NCI-H526 treated with DMSO at 0.1 percent for 48 hours (cell line): ENCODE results near the gene KCNIP3.
"Not testable (repeated sequence)": the region's sequence is repeated elsewhere in the genome, so short reads cannot be mapped to it uniquely, and the experiment has no call there.

Experiments used
- DNase-seq: peaks from one replicate; lab custom pipeline; 2025; lab: John Stamatoyannopoulos, UW

KCNIP3 gene

DNA sequence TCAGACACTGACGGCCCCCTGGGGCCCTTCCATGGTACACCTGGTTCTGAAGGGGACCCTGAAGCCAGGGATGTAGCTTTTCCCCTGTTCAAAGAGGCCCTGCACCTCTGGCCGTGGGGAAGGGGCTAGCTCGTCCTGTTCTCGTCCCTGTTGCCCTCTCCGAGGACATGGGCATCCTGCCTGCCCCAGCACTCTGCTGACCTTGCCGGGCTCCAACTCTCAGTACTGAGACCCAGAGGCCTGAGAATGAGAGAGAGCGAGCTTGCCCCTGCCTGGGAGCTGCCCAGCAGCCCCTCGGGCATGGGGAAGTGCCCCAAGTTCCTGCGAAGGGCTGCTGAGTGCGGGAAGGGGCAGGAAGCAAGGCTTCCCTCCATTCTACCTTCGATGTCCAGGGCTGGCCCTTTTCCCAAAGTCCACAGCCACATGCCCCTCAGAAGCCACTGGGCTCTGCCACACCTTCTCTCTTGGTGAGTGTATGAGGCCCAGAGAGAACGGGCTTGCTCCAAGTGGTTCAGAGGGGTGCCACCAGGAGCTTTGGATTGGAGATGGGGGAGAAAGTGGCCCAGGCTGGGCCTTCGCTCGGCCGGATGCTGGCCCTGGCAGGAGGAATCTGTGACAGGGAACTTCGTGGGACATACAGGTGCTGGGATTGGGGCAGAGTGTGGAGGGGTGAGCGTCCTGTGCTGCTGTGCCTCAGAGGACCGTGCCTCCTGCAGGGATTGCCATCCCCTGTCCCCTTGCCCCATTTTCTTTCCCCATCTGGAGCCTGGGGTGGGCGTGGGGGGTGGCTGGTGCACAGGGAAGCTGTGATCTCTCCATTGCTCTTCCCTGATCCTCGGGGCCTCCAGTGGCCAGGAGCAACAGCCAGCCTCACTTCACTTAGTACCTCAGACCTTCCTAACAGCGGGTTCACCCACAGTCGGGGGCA is 50.8 kb downstream of the KCNIP3 start:
- DNase-seq = no peak

DNA sequence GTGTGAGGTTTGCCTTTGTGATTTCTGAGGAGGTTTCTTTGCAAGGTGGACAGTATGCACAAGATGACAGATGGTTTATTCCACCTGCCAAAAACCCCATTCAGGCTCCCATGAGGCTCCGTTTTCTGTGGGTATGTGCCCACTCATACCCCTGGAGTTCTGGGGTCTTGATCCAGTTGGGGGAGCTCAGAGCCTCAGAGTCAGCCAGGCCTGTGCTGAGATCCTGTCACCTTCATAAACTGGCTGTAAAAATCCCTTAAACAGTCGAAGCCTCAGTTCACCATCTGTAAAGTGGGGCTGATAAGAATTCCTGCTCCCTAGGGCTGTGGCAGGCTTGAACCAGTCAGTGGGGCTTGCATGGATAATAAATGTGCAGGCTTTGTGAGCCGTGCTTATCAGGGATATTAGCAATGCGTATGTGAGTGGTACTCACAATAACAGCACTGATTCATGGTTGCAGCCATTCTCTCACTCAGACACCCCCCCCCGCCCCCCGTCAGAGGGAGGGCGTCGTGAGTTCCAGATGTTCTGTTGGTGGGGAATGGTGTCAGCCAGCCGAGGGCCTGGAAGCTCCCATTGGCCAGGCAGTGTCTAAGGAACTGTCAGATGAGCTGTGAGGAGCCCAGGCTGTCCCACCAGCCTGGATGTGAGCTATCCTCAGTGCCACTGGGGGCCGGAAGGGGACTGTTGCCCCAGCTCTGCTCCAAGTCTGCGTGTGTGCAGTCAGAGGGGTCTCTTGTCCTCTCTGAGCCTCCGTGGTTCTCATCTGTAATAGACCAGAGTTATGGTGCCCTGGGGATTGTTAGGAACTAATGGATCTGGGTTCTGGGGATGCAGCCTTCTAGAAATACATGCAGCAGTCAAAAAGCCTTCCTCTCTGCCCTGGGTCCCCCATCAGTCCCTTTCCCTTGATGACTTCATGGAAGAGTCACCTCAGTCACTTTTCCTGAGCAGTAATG is 51.7 kb downstream of the KCNIP3 start:
- no peak for DNase-seq

DNA sequence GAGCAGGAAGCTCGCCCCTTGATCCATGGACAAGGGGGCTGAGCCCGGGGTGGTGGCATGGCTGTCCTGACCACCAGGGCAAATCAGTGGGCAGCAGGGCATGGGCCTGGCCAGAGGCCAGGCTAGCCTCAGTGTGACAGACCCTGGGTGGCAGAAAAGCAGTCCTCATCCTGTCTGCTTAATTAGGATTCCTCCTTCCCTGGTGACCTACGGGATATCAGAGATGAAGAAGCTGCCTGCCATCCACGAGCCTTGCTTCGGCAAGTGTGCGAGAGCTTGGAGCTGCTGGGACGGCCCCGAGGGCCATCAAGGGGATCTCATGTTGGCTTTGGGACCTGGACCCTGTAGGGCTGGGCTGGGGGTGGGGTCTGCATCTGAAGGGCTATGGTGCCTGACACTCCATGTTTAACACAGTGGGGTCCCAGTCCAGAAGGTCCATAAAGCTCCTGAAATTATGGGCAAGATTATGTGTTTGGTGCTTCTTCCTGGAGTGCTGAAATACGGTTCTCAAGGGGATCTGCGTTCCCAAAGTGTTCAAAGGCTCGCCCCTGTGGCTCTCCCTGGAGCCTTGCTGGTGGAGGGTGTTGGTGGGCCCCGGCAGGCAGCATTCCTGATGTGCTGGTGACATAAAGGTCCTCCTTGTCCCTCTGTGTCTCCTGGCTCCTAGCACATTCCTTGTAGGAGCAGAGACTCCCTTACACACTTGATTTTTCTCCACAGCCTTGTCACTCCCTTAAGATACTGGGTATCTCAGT is 52.6 kb downstream of the KCNIP3 start:
- DNase-seq = no peak

DNA sequence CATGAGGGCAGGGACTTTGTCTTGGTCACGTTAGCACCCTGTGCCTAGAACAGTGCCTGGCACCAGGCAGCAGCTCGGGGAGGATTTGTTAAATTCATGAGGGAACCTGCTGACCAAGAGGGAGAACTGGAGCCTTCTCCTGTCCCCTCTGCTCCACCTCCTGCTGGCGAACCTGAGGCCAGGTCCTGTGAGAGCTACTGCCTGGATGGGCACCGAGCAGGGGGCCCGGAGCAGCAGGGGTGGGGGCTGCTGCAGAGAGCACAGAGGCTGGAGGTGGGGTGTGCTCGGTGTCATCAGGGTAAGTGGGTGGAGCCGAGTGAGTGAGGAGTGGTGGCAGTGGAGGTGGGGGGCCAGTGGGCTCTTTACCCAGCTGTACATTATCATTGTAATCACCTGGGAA is 53.2 kb downstream of the KCNIP3 start:
- DNase-seq = no peak

DNA sequence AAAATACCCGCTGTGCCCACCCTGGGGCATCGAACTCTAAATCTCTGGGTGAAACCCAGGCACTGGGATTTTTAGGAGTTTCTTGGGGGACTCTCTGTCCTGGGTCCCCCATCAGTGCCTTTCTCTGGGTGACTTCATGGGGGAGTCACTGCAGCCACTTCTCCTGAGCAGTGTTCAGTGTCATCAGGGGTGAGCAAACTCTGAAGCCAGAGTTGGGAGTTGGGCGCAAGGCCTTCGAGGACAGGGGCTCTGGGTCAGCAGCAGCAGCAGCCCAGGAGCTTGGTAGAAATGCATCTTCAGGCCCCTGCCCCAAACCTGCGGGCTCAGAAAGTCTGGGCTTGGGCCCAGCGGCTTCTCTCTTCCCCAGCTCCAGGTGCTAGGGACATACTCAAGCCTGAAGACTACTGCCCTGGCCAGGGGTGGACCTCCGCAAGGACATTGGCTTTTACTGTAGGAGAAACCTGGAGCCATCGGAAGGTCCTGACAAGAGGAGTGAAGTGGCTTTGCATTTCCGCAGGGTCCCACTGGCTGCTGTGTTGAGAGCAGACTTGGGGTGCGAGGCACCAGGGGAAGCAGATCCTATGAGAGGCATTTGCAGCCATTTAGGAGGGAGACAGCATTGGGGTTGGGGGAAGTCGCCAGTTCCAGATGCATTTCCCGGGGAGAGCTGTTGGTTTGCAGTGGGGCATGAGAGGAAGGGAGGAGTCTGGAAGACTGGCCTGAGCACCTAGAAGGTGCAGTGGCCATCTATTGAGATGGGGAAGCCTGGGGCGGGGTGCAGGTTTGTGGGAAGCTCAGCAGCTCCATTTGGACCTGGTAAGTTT is 53.8 kb downstream of the KCNIP3 start:
- no peak for DNase-seq

DNA sequence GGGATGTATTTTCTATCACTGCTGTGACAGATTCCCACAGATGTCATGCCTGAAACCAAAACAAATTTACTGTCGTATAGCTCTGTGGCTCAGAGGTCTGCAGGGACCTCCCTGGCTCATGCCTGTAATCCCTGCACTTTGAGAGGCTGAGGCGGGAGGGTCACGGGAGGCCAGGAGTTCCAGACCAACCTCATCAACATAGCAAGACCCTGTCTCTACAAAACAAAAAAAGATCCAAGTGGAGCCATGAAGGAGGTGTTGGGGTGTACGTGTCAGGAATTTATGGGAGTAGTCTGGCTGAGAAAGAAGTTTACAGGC is 54.4 kb downstream of the KCNIP3 start:
- no peak for DNase-seq

DNA sequence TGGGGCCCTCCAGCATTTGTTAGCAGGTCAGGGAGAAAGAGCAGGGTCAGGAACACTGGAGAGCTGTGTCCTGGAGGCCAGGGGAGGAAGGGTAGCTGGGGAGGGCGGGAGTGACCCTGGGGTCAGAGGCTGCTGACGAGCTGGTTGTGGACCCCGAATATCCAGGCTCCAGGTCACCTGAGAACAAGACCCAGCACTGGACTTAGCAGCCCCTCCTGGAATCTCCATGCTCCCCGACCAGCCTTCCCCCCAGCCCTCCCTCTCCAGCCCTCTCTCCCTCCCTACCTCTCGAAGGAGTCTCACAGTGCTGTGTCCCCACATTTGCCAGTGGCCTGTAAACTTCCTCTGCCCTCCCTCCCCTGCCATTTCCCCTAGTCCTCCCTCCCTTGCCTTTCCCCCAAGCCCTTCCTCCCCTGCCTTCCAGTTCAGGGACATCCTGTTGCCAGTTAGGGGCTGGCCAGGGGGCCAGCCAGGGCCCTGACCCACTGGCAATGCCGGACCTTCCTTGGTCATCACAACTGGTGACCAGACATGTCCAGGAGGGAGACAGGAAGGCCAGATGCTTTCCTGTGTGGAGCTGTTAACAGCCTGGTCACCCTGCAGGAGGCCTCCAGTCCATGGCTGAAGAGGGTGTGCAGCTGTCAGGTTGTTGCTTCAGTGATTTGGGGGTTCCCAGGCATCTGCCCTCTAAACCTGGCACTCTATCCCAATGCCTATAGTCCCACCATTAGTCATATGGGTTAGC is 55.3 kb downstream of the KCNIP3 start:
- no peak for DNase-seq

DNA sequence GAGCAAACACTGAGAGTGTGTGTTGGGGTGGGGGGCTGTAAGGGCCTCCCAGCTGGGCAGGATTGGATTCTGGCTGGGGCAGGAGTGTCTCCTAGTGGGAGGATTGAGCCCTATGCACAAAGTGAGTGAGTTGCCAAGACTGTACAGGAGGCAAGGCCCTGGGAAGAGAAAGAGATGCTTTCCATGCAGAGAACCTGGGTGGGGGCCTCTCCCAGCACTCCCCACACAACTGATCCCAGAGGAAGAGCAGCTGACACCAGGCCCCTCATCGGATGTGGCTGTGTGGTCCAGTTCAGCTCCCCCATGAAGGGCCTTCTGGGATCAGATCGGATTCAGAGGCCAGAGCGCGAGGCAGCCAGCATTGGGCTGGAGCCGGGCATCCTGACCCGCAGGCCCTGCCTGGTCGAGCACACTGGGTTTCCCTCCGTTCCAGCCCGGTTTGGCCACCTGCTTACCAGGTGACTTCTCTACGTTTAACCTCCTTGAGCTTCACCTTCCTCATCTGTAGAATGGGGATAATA is 56.0 kb downstream of the KCNIP3 start:
- DNase-seq = no peak

DNA sequence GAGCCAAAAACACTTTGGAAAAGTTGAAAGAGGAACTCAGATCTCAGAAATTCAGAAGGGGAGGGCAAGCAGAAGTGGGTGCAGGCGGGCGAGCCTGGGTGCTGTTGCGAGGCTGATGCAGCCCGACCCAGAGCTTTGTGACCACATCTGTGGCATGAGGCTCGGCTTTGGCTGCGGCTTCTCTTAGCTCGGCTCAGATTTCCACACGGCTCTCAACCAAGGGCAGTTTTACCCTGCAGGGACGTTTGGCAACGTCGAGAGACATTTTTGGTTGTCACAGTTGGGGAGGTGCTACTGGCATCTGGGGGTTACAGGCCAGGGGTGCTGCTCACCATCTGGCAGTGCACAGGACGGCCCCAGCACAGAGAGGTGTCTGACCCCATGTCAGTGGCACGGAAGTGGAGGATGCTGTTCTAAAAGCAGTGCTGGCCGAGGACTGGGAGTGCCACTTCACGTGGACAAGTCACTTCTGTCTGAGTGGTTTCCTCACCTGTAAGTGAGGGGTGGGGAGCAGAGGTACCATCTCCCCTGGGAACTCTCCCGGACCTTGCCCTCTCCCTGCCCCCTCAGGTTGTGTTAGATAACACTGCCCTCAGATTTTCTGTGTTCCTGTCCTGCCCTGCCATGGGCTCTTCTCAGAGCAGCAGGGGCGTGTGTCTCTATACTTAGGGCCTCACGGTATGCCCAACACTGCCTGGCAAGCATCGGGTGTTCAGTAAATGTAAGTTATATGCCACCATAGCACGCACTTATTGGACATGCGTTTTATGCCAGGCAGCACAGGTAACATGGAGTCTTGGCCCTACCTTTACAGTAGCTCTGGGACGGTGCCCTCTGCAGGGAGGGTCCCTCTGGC is 56.7 kb downstream of the KCNIP3 start:
- no peak for DNase-seq

DNA sequence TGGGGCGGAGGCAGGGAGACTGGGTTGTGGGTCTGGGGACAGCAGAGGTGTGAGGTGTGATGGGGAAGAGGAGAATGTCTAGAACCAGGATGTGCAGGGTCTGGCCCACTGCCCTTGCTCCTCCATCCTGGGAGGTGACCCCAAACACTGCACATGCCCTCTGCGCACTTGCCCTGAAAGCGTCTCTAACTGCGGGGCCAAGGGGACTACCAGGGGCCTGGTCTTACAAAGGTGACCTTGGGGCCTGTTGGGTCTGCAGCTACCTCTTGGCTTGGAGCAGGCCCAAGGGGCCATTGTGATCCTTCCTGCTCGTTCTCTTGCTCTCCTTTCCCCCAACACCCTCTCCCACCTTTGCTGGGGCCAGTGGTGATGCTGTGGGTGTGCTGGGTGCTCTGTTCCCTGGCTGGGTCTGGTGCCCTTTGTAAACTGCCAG is 57.3 kb downstream of the KCNIP3 start:
- DNase-seq = no peak

DNA sequence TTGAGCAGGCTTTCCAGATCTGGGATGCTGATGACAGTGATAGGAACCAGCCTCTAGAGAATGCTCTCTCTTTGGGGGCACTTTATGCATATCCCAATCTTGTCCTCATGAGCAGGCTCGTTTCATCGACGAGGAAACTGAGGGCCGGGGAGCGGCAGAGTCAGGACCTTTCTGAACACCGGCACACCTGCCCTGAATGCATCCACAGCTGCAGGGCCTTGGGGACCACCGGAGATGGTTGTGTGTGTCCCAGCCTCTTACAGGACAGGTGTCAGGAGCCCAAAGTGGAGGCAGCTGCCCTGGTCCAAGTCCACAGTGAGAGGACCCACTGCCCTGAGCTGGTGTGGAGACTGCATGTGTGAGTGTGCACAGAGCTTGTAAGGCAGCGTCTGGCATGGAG is 57.8 kb downstream of the KCNIP3 start:
- DNase-seq = no peak

DNA sequence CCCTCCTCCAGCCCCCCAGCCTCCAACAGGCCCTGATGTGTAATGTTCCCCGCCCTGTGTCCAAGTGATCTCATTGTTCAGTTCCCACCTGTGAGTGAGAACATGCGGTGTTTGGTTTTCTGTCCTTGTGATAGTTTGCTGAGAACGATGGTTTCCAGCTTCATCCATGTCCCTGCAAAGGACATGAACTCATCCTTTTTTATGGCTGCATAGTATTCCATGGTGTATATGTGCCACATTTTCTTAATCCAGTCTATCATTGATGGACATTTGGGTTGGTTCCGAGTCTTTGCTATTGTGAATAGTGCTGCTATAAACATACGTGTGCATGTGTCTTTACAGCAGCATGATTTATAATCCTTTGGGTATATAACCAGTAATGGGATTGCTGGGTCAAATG is 58.3 kb downstream of the KCNIP3 start:
- not testable (repeated sequence) for DNase-seq

DNA sequence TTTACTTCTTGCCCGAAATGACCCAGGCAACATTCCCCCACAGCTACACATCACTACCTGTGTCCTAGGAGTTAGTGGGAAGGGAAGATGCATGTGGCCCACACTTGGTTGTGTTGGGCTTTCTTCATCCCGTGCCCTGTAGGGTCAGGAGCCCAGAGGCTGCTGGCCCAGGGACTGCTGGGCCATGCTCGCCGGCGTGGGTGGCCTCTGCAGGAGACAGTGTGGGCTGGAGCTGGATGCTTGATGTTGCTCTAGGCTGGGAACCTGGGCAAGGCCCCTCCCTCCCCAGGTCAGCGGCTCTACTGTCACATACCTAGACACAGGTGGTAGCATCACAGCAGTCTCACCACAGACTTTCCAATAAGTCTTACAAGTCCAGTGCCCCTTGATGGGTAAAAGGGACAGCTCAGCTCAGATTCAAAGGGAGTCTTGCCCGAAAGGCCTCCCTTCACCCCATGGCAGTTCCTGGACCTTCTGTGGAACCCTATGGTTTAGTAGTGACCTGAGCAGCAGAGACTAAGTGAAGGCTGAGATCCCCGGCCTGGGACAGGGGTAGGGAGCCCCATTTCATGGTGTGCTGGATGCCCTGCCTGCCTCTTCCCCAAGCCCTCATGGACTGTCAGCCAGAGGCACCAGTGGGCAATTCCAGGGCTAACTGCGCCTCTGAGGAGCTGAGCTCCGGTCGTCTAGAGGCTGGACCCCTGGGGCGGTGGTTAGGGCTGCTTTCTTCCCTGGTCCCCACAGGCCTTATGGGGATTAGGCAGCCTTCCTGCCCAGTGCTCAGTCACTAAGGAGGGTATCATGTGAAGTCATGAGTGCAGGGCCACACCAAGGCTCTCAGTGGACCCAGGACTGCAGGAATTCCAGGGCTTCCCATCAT is 59.9 kb downstream of the KCNIP3 start:
- DNase-seq = no peak

DNA sequence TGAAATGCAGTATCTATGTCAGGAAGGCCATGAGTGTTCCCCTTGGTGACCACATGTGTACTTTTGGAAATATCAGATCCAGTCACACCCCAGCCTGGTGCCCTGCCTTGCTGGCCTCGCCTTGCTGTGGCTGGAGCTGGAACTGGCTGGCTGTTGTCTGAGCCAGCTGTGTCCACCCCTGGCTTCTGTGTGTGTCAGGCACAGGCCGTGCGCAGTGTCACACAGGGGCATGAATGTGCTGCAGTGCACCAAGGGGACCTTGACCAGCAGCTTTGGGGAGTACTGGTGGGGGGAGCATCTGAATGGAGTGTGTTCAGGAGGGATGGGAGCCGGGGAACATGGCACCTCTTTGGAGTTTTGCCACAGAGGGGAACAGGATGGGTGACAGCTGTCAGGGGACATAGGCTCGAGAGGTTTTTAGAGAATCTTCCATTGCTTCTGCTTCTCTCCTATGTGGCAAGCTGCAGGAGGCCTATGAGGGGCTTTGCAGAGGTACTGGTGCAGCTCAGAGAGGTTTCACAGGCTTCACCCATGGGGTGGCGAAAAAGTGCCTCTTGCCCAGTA is 60.7 kb downstream of the KCNIP3 start:
- no peak for DNase-seq

DNA sequence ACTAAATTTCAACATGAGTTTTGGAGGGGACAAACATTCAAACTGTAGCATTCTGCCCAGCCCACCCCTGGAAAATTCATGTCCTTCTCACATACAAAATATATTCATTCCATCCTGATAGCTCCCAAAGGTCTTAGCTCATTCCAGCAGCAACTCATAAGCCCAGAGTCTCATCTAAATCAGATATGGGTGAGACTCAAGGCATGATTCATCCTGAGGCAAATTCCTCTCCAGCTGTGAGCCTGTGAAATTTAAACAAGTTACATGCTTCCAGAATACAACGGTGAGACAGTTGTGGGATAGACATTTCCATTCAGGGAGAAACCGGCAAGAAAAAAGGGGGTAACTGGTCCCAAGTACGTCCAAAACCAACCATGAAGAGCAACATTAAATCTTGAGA is 61.9 kb downstream of the KCNIP3 start:
- DNase-seq = no peak

DNA sequence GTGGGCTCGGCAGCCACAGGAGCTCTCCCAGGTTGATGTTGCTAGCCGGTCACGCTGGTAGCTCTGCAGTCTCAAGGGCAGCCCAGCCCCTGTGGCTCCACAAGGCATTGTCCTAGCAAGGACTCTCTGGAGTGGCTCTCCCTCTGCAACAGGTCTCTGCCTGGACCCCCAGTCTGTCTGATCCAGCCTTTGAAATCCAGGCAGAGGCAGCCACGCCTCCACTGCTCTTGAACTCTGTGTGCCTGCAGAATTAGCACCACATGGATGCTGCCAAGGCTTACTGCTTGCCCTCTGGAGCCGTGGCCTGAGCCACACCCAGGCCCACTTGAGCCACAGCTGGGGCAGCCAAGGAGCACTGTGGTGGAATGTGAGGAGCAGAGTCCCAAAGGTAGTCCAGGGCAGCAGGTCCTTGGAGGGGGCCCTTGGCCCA is 62.4 kb downstream of the KCNIP3 start:
- no peak for DNase-seq

DNA sequence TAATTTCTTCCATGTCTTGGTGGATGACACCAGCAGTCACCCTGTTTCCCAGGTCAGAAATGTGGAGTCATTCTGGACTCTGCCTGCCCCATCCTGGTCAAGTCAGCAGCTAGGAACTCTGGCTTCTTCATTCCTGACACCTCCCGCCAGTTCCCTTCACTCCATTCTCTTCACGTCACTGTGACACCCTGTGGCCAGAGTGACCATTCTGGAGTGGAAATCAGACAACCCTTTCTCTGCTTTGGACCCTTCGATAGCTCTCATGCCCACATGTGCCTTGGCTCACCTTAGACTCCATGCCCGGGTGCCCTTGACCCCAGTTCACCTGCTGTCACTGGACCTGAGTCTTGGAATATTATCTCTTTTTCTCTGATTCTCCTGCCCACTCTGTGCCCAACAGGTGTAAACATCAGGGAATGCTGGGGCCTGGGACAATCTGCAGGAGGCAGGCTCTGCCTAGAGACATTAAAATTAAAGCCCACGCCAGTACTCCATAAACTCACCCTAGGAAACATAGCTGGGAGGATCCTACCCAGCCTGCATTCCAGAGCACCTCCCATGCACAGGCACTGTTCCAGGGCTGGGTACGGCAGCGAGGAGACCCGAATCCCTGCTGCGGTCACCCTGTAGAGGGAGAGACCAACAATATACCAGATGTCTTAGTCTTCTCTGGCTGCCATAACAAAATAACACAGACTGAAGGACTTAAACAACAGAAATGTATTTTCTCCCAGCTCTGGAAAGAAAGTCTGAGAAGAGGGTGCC is 64.3 kb downstream of the KCNIP3 start:
- DNase-seq = no peak
